Measurements from ENCODE around the gene SIGLEC15.
"Not testable (repeated sequence)": the region's sequence is repeated elsewhere in the genome, so short reads cannot be mapped to it uniquely, and the experiment has no call there.

SIGLEC15 gene

DNA sequence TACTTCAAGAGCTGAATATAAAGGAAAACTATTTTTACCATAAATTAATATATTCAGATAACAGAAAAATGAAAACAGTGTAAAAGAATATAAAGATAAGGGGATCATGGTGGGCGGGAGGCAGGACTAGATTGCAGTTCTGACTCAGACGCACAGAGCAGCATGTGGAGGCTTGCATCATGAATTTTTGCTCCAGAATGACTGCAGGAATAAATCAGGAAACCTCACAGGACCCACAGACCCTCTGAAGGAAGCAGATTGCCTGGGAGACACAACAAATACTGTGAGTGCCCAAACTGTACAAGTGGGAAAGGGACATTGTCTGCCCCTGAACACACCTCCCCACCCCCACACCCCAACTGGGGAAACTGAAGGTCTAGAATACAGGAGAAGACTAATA lies 19.2 kb upstream of the SIGLEC15 start:
- TF ChIP-seq, protein P1, sequence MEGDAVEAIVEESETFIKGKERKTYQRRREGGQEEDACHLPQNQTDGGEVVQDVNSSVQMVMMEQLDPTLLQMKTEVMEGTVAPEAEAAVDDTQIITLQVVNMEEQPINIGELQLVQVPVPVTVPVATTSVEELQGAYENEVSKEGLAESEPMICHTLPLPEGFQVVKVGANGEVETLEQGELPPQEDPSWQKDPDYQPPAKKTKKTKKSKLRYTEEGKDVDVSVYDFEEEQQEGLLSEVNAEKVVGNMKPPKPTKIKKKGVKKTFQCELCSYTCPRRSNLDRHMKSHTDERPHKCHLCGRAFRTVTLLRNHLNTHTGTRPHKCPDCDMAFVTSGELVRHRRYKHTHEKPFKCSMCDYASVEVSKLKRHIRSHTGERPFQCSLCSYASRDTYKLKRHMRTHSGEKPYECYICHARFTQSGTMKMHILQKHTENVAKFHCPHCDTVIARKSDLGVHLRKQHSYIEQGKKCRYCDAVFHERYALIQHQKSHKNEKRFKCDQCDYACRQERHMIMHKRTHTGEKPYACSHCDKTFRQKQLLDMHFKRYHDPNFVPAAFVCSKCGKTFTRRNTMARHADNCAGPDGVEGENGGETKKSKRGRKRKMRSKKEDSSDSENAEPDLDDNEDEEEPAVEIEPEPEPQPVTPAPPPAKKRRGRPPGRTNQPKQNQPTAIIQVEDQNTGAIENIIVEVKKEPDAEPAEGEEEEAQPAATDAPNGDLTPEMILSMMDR (IDR thresholded peaks at IDR 0.05; ENCODE audit: insufficient read depth, low read length, poor library complexity, severe bottlenecking): no peak
- no peak for DNase-seq (ENCODE audit: extremely low read depth, insufficient read length)
- Histone ChIP-seq H3K4me3 (replicated peaks; ENCODE audit: low read depth, low read length) (no peak overlapping the region), H3K27me3 (replicated peaks; ENCODE audit: control insufficient read depth, insufficient read depth, low read length) (no peaks in the 10 kb centered on the region), H3K36me3 (ENCODE audit: control insufficient read depth, insufficient read depth, low read length) (no peaks in the 10 kb centered on the region)

DNA sequence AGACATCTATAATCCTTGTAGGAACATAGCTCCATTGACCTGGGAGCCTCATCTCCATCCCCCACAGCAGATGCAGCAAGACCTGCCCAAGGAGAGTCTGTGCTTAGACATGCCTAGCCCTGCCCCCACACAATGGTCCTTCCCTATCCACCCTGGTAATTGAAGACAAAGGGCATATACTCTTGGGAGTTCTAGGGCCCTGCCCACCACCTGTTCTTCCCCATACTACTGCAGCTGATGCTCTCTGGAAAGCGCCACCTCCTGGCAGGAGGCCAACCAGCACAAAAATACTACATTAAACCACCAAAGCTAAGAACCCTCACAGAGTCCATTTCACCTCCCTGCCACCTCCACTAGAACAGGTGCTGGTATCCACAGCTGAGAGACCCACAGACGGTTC lies 18.3 kb upstream of the SIGLEC15 start:
- not testable (repeated sequence) for H3K36me3 ChIP-seq (ENCODE audit: control insufficient read depth, insufficient read depth, low read length); DNase-seq (ENCODE audit: extremely low read depth, insufficient read length); H3K4me3 ChIP-seq (replicated peaks; ENCODE audit: low read depth, low read length); H3K27me3 ChIP-seq (replicated peaks; ENCODE audit: control insufficient read depth, insufficient read depth, low read length)
- TF ChIP-seq, protein P1 (IDR thresholded peaks at IDR 0.05; ENCODE audit: insufficient read depth, low read length, poor library complexity, severe bottlenecking): peak; percentile 38

DNA sequence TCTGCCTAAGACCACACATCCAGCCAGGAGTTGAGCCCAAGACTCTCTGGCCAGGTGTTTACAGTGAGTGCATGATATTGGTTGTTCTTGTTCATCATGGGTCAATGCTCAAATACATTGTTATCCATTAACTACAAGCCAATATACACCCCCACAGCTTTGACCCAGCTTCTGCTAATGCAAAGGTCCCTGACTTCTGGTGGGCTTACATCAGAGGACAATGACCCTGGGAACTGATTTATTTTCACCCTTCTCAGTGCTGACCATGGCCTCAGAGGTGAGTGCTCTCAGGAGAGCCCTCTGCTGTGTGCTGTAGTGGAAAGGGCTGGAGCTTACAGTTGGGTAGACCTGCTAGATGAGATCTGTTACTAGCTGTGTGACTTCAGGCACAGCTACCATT lies 10.7 kb upstream of the SIGLEC15 start:
- not testable (repeated sequence) for DNase-seq (ENCODE audit: extremely low read depth, insufficient read length); H3K4me3 ChIP-seq (replicated peaks; ENCODE audit: low read depth, low read length); H3K36me3 ChIP-seq (ENCODE audit: control insufficient read depth, insufficient read depth, low read length); H3K27me3 ChIP-seq (replicated peaks; ENCODE audit: control insufficient read depth, insufficient read depth, low read length)

DNA sequence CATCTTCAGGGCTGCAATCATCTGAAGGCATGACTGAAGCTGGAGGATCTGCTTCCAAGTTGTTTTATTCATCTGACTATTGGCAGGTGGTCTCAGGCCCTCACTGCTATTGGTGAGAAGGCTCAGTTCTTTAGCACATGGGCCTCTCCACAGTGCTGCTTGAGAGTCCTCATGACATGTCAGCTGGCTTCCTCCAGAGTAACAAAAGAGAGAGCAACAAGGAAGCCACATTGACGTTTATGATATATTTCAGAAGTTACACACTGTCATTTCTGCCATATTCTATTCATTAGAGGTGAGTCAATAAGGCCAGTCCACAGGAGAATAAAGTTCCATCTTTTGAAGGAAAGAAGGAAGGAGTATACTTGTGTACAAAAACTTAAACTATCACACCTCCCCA lies 7.9 kb upstream of the SIGLEC15 start:
- H3K36me3 ChIP-seq (ENCODE audit: control insufficient read depth, insufficient read depth, low read length): no peaks in the 10 kb centered on the region
- H3K27me3 ChIP-seq (replicated peaks; ENCODE audit: control insufficient read depth, insufficient read depth, low read length): no peaks in the 10 kb centered on the region
- H3K4me3 ChIP-seq (replicated peaks; ENCODE audit: low read depth, low read length): no peak overlapping the region
- DNase-seq (ENCODE audit: extremely low read depth, insufficient read length): no peak
- TF ChIP-seq, protein P1 (IDR thresholded peaks at IDR 0.05; ENCODE audit: insufficient read depth, low read length, poor library complexity, severe bottlenecking): no peak

DNA sequence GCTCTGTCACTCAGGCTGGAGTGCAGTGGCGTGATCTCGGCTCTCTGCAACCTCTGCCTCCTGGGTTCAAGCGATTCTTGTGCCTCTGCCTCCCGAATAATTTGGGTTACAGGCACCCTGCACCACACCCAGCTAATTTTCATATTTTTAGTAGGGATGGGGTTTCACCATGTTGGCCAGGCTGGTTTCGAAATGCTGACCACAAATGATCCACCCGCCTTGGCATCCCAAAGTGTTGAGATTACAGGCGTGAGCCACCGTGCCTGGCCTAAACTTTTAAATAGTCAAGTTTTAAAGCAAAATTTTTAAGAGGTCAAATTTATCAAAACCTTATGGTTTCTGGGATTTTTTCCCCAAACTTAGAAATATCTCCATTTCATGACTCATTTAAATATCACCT lies 6.7 kb upstream of the SIGLEC15 start:
- not testable (repeated sequence) for H3K27me3 ChIP-seq (replicated peaks; ENCODE audit: control insufficient read depth, insufficient read depth, low read length); H3K36me3 ChIP-seq (ENCODE audit: control insufficient read depth, insufficient read depth, low read length); H3K4me3 ChIP-seq (replicated peaks; ENCODE audit: low read depth, low read length); DNase-seq (ENCODE audit: extremely low read depth, insufficient read length)

DNA sequence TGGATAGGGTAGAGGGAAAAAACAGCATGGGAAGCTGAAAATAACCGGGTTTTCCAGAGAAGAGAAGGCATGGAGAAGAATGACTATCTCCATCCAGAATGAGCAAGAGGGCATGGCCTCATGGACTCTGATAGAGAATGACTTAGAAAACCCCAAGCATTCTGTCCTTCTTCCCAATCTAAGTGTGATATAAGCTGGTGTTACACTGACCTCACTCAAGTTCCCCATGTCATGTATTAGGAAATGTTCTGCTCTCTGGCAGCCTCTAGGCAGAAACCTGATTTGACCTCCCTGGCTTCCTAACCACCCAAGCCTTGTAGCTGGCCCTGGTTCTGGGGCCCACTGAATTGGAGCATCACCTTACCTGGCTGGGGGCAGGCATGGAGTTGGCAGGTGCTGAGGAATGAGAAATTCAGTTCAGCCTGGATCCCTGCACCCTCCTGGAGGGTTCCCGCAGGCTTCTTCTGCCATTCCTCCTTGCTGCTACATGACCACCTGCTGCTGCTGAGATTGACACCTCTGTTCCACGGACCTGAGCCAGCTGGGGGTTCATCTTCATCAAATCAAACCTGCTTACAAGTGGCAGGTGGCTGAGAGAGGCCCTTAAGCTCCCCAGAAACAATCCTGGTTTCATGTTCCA lies 5.2 kb upstream of the SIGLEC15 start:
- H3K27me3 ChIP-seq (replicated peaks; ENCODE audit: control insufficient read depth, insufficient read depth, low read length): no peaks in the 10 kb centered on the region
- H3K4me3 ChIP-seq (replicated peaks; ENCODE audit: low read depth, low read length): no peak overlapping the region
- H3K36me3 ChIP-seq (ENCODE audit: control insufficient read depth, insufficient read depth, low read length): no peaks in the 10 kb centered on the region
- no peak for DNase-seq (ENCODE audit: extremely low read depth, insufficient read length)
- TF ChIP-seq, protein P1 (IDR thresholded peaks at IDR 0.05; ENCODE audit: insufficient read depth, low read length, poor library complexity, severe bottlenecking): no peak

DNA sequence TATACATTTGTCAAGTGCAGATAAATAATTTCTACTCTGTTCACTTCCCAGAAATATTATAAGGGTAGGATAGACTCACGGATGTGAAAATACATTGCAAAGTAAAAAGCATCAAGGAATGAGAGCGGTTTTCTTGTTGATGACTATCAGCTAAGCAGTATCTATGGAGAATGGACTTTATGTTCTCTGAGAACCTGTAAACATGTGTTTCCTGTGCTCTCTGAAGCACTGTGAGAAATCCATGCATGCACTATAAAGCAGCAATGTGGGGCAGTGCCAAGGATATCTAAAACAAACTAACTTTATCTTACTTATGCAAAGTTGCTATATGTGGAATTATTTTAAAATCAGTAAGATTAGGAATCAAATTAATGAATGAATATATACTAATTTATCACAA lies 4.4 kb upstream of the SIGLEC15 start:
- Histone ChIP-seq H3K36me3 (ENCODE audit: control insufficient read depth, insufficient read depth, low read length) (no peaks in the 10 kb centered on the region), H3K27me3 (replicated peaks; ENCODE audit: control insufficient read depth, insufficient read depth, low read length) (no peaks in the 10 kb centered on the region), H3K4me3 (replicated peaks; ENCODE audit: low read depth, low read length) (no peak overlapping the region)
- DNase-seq (ENCODE audit: extremely low read depth, insufficient read length): no peak
- TF ChIP-seq, protein P1 (IDR thresholded peaks at IDR 0.05; ENCODE audit: insufficient read depth, low read length, poor library complexity, severe bottlenecking): no peak

Measured in GM06990 (cell line).